ENCODE results near the gene ZBTB25. TPM values are rescaled to one million over a fixed set of nuclear protein-coding genes. Genes with fewer than 3 reads are reported as not detected.

Gene ZBTB25
- polyA plus RNA-seq, 4 donors: 0.81 to 11.4 (median 1.7) TPM

DNA sequence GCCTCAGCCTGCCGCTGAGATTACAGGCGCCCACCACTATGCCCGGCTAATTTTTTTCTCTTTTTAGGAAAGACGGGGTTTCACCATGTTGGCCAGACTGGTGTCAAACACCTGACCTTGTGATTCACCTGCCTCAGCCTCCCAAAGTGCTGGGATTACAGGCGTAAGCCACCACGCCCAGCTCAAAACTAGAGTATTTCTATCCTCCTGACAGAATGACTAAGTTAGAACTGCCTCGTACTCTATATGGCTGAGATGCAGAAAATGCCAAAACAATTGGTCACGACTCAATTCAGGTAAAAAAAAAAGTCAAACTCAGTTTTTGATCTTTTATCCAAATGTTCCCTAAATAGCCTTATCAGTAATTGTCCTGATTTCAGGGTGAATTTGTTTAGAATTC, 27.2 kb downstream of the ZBTB25 start:
- Histone ChIP-seq H3K36me3 (ENCODE audit: control insufficient read depth in 3 of 3, insufficient read depth in 2 of 3, low read depth in 1 of 3, low read length in 3 of 3) (peaks cover 0 to 2% (median 0%) of the 10 kb centered on the region in 3 donors), H3K4me1 (ENCODE audit: control insufficient read depth in 3 of 3, insufficient read depth in 2 of 3, low read depth in 1 of 3, low read length in 2 of 3) (peaks cover 0 to 3% (median 0%) of the 10 kb centered on the region in 3 donors), H3K9me3 (ENCODE audit: control insufficient read depth in 2 of 2, insufficient read depth in 1 of 2, low read depth in 1 of 2, low read length in 1 of 2) (no peaks in the 10 kb centered on the region), H3K4me3 (ENCODE audit: low read depth in 1 of 3, low read length in 3 of 3) (no peak overlapping the region), H3K27ac (ENCODE audit: low read depth in 1 of 3, low read length in 2 of 3) (no peak overlapping the region), H3K27me3 (ENCODE audit: control insufficient read depth in 3 of 3, insufficient read depth in 3 of 3, low read length in 3 of 3) (no peaks in the 10 kb centered on the region)
- 92 to 95% (median 94%) methylated on average over 7 to 8 of the region's 8 CpGs for WGBS, 3 donors
- DNase-seq (no peak), FAIRE-seq (no peak)

DNA sequence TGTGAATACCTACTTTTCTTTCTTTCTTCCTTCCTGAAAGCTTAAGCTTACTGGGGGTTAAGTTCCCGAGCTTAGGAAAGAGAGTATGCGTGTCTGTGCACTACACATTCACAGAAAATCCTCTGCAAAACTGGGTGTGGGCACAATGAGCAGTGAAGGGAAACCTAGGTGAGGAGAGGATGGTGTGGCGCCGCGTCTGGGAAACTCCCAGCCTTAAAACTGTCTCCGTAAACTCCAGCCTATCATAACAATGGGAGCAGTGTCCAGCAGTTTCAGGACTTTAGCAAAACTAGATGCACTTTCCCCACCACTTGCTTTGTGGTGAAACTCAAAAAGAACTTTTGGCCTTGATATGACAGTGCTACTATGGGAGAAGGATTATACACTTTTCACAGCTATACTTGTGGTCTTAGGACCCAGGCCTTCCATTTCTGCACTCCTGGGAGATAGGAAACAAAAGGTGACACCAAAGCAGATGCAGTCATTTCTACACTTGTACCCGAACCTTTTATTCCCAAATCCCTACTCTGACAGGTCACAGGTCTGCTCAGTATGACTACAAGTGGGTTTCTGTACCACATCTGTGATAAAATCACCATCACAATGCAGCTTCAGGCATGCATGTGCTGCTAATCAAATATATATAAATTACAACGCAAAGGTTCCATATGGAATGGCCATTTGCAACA, 27.9 kb downstream of the ZBTB25 start:
- no peak for FAIRE-seq
- no peak overlapping the region for H3K27ac ChIP-seq (ENCODE audit: low read depth in 1 of 3, low read length in 2 of 3)

GRCh38 chr14:64474698-64475097, 28.9 kb downstream of the ZBTB25 start:
- Histone ChIP-seq H3K9me3 (ENCODE audit: control insufficient read depth in 2 of 2, insufficient read depth in 1 of 2, low read depth in 1 of 2, low read length in 1 of 2) (no peaks in the 10 kb centered on the region), H3K4me1 (ENCODE audit: control insufficient read depth in 3 of 3, insufficient read depth in 2 of 3, low read depth in 1 of 3, low read length in 2 of 3) (peaks cover 0 to 3% (median 0%) of the 10 kb centered on the region in 3 donors), H3K27me3 (ENCODE audit: control insufficient read depth in 3 of 3, insufficient read depth in 3 of 3, low read length in 3 of 3) (no peaks in the 10 kb centered on the region), H3K4me3 (ENCODE audit: low read depth in 1 of 3, low read length in 3 of 3) (no peak overlapping the region), H3K27ac (ENCODE audit: low read depth in 1 of 3, low read length in 2 of 3) (no peak overlapping the region), H3K36me3 (ENCODE audit: control insufficient read depth in 3 of 3, insufficient read depth in 2 of 3, low read depth in 1 of 3, low read length in 3 of 3) (no peaks in the 10 kb centered on the region)
- FAIRE-seq: no peak
- WGBS, 3 donors: 59 to 79% (median 69%) methylated on average over 4 of the region's 4 CpGs
- no peak for DNase-seq

More for the DNA sequence above, 27.9 kb downstream of the ZBTB25 start:
- Histone ChIP-seq H3K36me3 (ENCODE audit: control insufficient read depth in 3 of 3, insufficient read depth in 2 of 3, low read depth in 1 of 3, low read length in 3 of 3) (no peaks in the 10 kb centered on the region), H3K4me3 (ENCODE audit: low read depth in 1 of 3, low read length in 3 of 3) (no peak overlapping the region), H3K4me1 (ENCODE audit: control insufficient read depth in 3 of 3, insufficient read depth in 2 of 3, low read depth in 1 of 3, low read length in 2 of 3) (peaks cover 0 to 3% (median 0%) of the 10 kb centered on the region in 3 donors), H3K9me3 (ENCODE audit: control insufficient read depth in 2 of 2, insufficient read depth in 1 of 2, low read depth in 1 of 2, low read length in 1 of 2) (no peaks in the 10 kb centered on the region), H3K27me3 (ENCODE audit: control insufficient read depth in 3 of 3, insufficient read depth in 3 of 3, low read length in 3 of 3) (no peaks in the 10 kb centered on the region)
- DNase-seq: no peak
- 87 to 92% (median 92%) methylated on average over 8 of the region's 8 CpGs for WGBS, 3 donors

- DNase-seq (no peak), FAIRE-seq (no peak)
- H3K9me3 ChIP-seq (ENCODE audit: control insufficient read depth in 2 of 2, insufficient read depth in 1 of 2, low read depth in 1 of 2, low read length in 1 of 2): no peaks in the 10 kb centered on the region
- H3K27me3 ChIP-seq (ENCODE audit: control insufficient read depth in 3 of 3, insufficient read depth in 3 of 3, low read length in 3 of 3): no peaks in the 10 kb centered on the region
- H3K4me1 ChIP-seq (ENCODE audit: control insufficient read depth in 3 of 3, insufficient read depth in 2 of 3, low read depth in 1 of 3, low read length in 2 of 3): peaks cover 0 to 3% (median 0%) of the 10 kb centered on the region in 3 donors
- 51 to 75% (median 69%) methylated on average over 2 of the region's 2 CpGs for WGBS, 3 donors
- no peaks in the 10 kb centered on the region for H3K36me3 ChIP-seq (ENCODE audit: control insufficient read depth in 3 of 3, insufficient read depth in 2 of 3, low read depth in 1 of 3, low read length in 3 of 3)
- no peak overlapping the region for H3K4me3 ChIP-seq (ENCODE audit: low read depth in 1 of 3, low read length in 3 of 3)
- H3K27ac ChIP-seq (ENCODE audit: low read depth in 1 of 3, low read length in 2 of 3): no peak overlapping the region
These were observed 29.6 kb downstream of the ZBTB25 start for GRCh38 chr14:64474041-64474440.

GRCh38 chr14:64468451-64468850, 35.2 kb downstream of the ZBTB25 start:
- WGBS, 3 donors: 35 to 50% (median 45%) methylated on average over 3 of the region's 3 CpGs
- no peaks in the 10 kb centered on the region for H3K9me3 ChIP-seq (ENCODE audit: control insufficient read depth in 2 of 2, insufficient read depth in 1 of 2, low read depth in 1 of 2, low read length in 1 of 2)
- no peaks in the 10 kb centered on the region for H3K27me3 ChIP-seq (ENCODE audit: control insufficient read depth in 3 of 3, insufficient read depth in 3 of 3, low read length in 3 of 3)
- peaks cover 0 to 7% (median 0%) of the 10 kb centered on the region in 3 donors for H3K4me1 ChIP-seq (ENCODE audit: control insufficient read depth in 3 of 3, insufficient read depth in 2 of 3, low read depth in 1 of 3, low read length in 2 of 3)
- H3K27ac ChIP-seq (ENCODE audit: low read depth in 1 of 3, low read length in 2 of 3): peak overlapping the region in 1 of 3 donors; percentile 48
- H3K4me3 ChIP-seq (ENCODE audit: low read depth in 1 of 3, low read length in 3 of 3): no peak overlapping the region
- FAIRE-seq (no peak), DNase-seq (peak in 1 of 2 donors; percentile 32)
- H3K36me3 ChIP-seq (ENCODE audit: control insufficient read depth in 3 of 3, insufficient read depth in 2 of 3, low read depth in 1 of 3, low read length in 3 of 3): no peaks in the 10 kb centered on the region

DNA sequence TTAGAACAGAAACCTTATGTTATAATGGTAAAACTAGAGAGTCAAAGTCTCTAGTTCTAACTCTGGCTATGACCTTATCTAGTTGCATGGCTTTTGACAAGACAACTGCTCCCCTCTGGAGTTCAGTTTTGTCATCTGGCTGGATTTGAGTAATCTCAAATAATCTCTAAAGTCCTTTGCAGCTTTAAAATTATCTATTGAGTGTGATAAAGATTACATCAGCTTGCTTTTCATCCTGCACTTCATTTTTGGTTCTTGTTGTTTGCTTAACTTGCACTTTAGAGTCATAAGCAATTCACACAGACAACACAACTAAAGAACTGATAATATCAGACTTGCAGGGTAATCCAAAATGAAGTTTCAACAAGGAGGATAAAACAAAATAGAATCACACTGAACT, 36.1 kb downstream of the ZBTB25 start:
- Histone ChIP-seq H3K4me3 (ENCODE audit: low read depth in 1 of 3, low read length in 3 of 3) (no peak overlapping the region), H3K36me3 (ENCODE audit: control insufficient read depth in 3 of 3, insufficient read depth in 2 of 3, low read depth in 1 of 3, low read length in 3 of 3) (no peaks in the 10 kb centered on the region), H3K27ac (ENCODE audit: low read depth in 1 of 3, low read length in 2 of 3) (no peak overlapping the region), H3K9me3 (ENCODE audit: control insufficient read depth in 2 of 2, insufficient read depth in 1 of 2, low read depth in 1 of 2, low read length in 1 of 2) (no peaks in the 10 kb centered on the region), H3K4me1 (ENCODE audit: control insufficient read depth in 3 of 3, insufficient read depth in 2 of 3, low read depth in 1 of 3, low read length in 2 of 3) (peaks cover 0 to 7% (median 0%) of the 10 kb centered on the region in 3 donors), H3K27me3 (ENCODE audit: control insufficient read depth in 3 of 3, insufficient read depth in 3 of 3, low read length in 3 of 3) (no peaks in the 10 kb centered on the region)
- DNase-seq (peak in 1 of 2 donors; percentile 18), FAIRE-seq (no peak)

- 69 to 78% (median 70%) methylated on average over 3 of the region's 3 CpGs for WGBS, 3 donors
- FAIRE-seq (no peak), DNase-seq (no peak)
- H3K36me3 ChIP-seq (ENCODE audit: control insufficient read depth in 3 of 3, insufficient read depth in 2 of 3, low read depth in 1 of 3, low read length in 3 of 3): no peaks in the 10 kb centered on the region
- H3K4me3 ChIP-seq (ENCODE audit: low read depth in 1 of 3, low read length in 3 of 3): no peak overlapping the region
- no peaks in the 10 kb centered on the region for H3K27me3 ChIP-seq (ENCODE audit: control insufficient read depth in 3 of 3, insufficient read depth in 3 of 3, low read length in 3 of 3)
- H3K9me3 ChIP-seq (ENCODE audit: control insufficient read depth in 2 of 2, insufficient read depth in 1 of 2, low read depth in 1 of 2, low read length in 1 of 2): no peaks in the 10 kb centered on the region
- H3K27ac ChIP-seq (ENCODE audit: low read depth in 1 of 3, low read length in 2 of 3): no peak overlapping the region
- peaks cover 0 to 7% (median 0%) of the 10 kb centered on the region in 3 donors for H3K4me1 ChIP-seq (ENCODE audit: control insufficient read depth in 3 of 3, insufficient read depth in 2 of 3, low read depth in 1 of 3, low read length in 2 of 3)
These were observed 36.5 kb downstream of the ZBTB25 start for GRCh38 chr14:64467101-64467500.

DNA sequence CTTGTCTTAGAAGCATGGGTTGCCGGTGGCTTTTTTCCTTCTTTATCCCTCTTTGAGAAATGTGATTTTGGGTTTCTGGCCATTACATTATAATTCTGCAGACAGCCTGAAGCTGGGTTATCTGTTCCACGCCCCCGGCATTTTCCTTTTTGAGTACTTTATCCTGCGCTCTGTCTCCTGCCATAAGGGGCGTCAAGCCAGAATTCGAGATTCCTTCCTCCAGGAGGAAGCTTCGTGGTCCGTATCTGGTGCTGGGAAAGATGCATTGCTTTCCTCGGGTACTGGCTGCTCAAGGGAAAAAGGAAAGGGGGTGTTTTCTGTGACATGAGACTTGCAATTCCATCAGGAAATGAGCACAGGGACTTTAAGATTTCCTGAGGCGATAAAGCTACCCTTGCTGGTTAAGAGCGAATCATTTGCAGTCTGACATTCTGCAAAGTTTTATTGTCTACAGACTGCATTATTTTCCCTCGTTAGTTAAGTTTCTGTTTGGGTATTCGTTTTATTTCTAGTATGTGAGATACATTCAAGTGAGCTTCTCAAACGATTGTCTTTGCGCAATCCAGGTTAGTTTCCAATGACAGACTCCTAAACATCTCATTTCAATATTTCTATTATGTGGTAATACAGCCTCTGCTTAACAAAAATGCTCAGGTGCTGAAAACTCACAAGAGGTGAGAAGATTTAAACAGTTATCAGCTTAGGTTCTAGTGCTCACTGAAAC, 37.6 kb downstream of the ZBTB25 start:
- H3K36me3 ChIP-seq (ENCODE audit: control insufficient read depth in 3 of 3, insufficient read depth in 2 of 3, low read depth in 1 of 3, low read length in 3 of 3): peaks cover 0 to 2% (median 0%) of the 10 kb centered on the region in 3 donors
- no peaks in the 10 kb centered on the region for H3K9me3 ChIP-seq (ENCODE audit: control insufficient read depth in 2 of 2, insufficient read depth in 1 of 2, low read depth in 1 of 2, low read length in 1 of 2)
- peak overlapping the region; percentile 61 to 85 (median 64) for H3K4me3 ChIP-seq (ENCODE audit: low read depth in 1 of 3, low read length in 3 of 3)
- DNase-seq: peak; percentile 13 to 62
- H3K4me1 ChIP-seq (ENCODE audit: control insufficient read depth in 3 of 3, insufficient read depth in 2 of 3, low read depth in 1 of 3, low read length in 2 of 3): peaks cover 0 to 7% (median 0%) of the 10 kb centered on the region in 3 donors
- 6 to 10% (median 6%) methylated on average over 15 of the region's 15 CpGs for WGBS, 3 donors
- H3K27me3 ChIP-seq (ENCODE audit: control insufficient read depth in 3 of 3, insufficient read depth in 3 of 3, low read length in 3 of 3): no peaks in the 10 kb centered on the region
- no peak for FAIRE-seq
- H3K27ac ChIP-seq (ENCODE audit: low read depth in 1 of 3, low read length in 2 of 3): peak overlapping the region; percentile 24 to 52 (median 33)

Data from small intestine (tissue), 7 donors.